GM19468 (cell line): ENCODE results near the gene MAP2K2.

ENCODE experiments used
- ATAC-seq: cut with Tn5 transposase; IDR thresholded peaks from one replicate; pipeline ENCODE4 v1.9.1; 2021; ENCODE audit warnings: mild to moderate bottlenecking, moderate library complexity, moderate number of reproducible peaks; ENCODE audit not compliant: unreplicated experiment; ENCODE audit errors: extremely low read depth

Gene MAP2K2

DNA sequence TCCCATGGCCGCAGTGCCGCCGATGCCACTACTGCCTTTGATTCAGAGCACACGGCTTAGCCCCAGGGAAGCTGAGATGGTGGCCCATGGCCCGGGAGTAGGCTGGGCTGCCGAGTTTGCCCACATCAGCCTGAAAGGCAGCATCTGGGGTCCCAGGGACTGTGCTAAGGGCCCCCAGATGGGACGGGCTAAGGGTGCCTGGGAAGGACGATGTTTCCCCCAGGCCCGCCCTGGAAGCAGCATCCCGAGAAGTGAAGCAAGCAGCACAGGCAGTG, 22.5 kb downstream of the MAP2K2 start:
- ATAC-seq = no peak

DNA sequence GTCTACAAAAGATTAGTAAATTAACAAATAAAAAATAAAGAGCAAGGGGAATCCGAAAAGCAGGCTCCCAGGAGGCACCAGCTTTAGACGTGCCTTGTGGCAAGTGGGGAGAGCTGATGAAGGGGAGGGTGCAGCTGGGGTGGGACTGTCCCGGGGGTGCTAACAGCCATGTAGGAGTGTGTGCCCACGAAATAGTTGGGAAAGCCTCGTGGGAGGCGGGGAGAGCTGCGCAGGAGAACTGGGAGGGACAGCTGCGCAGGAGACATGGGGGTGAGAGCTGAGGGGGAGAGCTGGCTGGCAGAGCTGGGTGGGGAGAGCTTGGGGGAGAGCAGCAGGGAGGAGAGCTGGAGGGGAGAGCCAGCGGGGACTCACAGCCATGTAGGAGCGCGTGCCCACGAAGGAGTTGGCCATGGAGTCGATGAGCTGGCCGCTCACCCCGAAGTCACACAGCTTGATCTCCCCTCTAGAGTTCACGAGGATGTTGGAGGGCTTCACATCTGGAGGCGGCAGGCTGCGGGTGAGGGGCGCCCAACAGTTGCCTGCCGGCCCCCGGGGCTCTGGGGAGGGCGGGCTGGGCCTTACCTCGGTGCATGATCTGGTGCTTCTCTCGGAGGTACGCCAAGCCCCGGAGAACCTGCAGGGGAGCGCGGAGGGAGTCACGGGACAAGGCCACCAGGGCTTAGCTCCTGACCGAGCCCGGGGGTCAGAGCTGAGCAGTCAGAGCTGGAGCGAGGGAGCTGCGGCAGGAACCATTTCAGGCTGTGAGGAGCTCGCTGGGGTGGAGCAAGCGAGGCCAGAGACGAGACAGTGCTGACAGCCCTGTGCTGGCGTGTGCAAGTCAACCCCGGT, 23.1 kb downstream of the MAP2K2 start:
- ATAC-seq = no peak

DNA sequence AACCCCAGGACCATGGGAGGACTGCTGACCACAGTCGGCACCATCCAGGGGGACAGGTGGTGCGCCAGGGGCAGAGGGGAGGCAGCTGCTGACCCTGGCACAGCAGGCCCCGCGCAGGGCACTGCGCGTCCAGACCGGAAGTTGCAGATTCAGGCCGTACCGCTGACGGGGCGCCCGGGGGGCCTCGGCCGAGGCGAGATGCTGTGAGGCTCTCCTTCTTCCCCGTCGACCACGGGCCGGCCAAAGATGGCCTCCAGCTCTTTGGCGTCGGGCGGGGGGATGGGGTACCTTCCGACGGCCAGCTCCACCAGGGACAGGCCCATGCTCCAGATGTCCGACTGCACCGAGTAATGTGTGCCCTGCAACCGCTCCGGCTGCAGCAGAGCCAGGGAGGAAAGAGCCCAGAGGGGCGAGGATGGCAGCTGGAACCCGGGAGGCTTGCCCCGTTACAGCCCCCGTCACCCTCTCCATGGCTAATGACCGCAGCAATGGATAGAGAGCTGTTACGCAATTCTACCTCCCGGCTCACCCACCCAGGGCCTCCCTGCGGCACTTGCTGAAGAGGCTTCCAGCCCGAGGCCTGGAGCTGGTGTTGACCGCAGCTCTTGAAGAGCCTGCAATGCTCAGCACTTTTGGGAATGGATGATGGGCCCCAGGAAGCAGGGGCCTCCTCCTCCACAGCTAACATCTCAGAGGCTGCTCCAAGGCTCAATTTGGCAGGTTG, 24.7 kb downstream of the MAP2K2 start:
- no peak for ATAC-seq

DNA sequence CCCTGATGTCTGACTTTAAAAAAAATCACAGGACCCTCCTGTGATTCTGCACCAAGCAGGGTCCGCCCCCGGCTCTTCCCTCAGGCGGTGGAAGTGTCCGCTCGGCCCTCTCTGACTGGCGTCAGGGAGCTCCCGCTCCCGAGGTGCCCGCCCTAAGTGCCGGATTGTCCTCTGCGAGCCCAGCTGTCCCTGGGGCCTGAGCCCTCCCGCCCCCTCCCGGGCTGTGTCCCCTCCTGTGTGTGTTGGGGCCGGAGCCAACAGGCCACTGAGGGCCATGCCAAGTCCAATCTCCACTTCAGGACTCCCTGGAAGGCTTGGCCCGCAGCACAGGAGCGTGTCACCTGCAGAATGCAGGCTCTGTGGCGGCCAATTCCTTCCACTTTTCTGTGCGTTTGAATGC, 25.4 kb downstream of the MAP2K2 start:
- no peak for ATAC-seq

DNA sequence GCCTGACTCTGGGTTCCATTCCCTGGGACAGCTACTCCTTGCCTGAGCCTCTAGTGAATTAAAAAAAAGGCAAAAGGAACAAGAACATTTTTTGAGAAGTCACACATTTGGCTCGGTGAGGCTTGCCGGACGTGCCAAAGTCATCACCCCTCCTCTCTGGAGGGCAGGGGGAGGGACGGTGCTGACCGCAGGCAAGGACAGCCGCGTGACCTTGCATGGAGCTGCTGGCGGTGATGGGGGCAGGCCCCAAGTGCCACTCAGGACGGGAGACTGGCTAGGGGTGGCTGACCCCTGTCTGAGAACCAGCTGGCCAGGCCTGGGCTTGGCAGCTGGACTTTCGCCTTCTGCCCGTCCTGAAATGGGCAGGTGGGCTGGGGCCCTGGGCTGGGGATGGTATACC, 26.4 kb downstream of the MAP2K2 start:
- ATAC-seq = no peak

DNA sequence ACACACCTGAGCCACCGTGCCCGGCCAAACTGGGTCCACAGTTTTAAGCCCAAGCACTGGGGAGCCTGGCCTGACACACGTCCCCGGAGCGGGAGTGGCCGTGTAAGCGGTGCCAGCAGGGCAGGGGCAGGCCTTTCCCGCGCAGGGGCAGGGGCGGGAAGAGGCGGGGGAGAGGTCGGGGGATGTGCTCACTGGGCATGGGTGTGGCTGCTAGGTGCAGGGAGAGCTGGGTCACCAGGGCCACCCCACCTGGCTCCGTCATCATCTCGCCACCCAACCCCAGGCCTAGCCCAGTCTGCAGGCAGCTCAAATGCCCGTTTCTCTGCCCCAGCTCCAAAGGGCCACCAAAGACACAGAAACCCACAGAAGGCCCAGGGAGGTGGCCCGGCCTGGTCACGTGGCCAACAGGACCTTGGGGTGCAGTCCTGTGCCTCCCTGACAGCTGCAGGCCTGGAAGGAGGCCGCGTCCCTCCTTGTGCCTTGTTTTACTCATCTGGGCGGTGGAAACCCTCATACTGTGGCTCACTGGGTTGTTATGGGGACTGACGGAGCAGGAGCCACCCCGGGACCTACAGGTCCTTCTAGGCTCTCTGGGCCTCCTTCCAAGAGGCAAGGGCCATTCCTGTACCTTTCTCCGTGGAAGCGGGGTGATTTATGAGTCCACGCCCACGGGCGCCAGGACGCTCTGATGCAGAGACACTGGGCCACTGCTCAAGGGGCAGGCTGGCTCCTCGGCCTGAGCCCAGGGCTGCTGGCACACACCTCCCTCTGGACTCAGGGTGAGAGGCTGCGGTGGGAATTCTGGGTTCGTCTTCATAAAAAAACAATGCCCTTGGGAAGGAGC, 27.7 kb downstream of the MAP2K2 start:
- no peak for ATAC-seq

DNA sequence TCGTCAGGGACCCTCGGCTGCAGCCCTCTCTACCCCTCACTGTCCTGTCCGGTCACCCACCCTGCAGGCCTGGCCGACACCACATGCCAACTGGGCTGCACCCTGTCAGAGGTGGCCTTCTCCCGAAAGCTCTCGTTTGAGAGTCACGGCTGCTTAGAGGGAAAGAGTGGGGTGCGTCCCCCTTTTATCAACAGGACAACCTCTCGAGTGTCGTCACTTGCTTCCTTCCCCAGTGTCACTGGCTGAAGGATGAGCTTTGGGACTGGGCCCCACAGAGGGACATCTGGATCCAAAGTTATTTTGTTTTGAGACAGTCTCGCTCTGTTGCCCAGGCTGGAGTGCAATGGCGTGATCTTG, 28.5 kb downstream of the MAP2K2 start:
- ATAC-seq = no peak

DNA sequence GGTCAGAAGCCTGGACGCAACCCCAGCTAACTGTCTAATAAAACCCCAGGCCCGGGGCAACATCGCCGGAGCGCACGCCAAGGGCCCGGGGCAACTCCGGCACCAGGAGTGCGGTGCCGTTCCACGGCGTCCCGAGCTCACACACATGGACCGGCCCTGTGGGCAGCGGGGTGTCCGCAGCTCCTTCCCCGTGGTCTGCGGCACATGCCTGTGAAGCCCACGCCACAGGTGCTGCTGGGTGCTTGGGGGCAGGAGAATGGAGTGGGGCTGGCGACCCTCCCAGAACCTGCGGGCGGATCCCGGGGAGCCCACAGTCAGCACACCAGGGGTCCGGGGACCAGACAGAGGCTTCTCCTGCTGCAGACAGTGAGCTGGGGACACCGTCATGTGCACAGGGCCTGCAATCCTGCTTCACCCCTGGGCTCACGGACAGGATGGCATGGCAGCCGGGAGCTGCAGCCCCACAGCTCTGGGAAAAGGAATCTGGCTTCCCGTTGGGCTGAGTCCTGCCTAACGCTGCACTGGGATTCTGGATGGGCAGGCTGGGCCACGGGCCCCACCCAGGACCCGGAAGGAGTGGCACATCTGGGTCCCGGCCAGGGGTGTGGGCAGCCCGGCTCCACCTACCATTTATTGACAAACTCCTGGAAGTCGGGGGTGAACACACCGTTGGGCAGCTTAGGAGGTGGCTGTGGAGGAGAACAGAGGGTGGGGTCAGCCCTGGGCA, 29.0 kb downstream of the MAP2K2 start:
- no peak for ATAC-seq

DNA sequence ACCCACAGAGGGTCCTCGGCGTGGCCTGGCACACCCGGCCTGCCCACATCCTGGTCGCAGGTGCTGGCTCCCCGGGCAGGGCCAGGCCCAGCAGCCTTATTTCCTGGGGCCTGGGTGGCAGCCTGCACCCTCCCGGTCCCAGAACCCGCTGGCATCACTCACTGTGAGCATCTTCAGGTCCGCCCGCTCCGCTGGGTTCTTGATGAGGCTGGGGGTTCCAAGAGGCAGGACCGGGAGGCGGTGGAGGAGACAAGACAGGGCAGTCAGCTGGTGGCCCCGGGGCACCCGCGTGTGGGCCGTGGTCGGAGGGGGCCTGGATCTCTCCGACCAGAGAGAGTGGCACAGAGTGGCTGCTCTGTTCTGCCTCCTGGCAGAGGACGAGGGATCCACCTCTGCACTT, 29.6 kb downstream of the MAP2K2 start:
- ATAC-seq = no peak

DNA sequence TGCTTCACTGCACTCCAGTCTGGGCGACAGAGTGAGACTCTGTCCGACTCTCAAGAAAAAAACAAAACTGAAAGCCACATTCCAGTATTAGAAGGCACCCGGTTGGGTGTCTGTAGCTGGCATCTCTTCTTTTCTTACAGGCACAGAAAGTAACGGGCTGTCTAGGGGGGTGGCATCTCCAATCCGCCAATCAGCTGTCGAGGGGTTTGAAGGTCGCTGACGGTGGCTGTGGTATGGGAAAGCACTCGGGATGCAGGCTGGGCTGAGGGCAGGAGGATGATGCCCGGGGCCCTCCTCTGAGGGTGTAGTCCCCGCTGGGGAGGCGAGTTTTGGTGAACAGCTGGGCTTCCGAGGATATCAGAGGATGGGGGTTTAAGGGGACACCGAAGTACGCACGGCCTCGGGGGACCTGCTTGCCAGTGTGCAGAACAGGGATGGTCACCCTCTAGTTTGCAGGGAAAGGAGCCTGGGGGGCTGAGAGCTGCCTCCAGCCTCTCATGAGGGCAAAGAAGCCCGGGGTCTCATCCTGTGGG, 30.2 kb downstream of the MAP2K2 start:
- no peak for ATAC-seq

DNA sequence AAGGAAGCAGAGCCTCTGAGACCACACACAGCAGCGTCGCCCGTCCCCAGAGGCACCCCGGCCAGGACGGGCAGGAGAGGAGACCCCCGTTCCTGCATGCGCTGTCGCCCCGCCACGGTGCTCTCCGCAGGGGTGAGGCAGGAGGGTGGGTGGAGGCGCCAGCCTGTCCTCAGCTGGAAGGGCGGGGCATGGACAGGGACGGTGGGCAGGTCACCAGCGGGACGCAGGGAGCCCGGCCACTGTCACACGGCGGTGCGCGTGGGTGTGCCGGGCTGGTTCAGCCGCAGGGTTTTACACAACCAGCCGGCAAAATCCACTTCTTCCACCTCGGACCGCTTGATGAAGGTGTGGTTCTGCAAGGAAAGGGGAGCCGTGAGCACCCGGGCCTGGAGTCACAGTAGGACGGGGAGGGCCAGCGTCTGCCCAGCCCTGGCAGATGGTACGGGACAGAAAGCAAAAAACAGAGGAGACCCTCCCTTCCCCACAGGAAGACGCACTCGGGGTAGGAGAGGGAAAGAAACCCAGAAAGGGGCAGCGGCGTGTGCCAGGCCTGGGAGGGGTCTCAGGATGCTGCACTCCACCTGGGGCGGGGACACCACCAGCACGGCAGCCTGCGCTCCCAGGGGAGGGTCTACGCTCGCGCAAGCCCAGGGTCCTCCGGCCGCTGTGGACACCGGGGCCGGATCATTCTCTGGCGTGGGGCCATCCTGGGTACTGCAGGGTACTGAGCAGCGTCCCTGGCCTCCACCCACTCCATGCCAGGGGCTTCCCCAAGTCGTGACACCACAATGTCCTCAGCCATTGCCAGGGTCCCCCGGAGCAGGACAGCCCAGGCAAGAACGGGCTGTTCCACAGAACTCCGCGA, 33.3 kb downstream of the MAP2K2 start:
- no peak for ATAC-seq

DNA sequence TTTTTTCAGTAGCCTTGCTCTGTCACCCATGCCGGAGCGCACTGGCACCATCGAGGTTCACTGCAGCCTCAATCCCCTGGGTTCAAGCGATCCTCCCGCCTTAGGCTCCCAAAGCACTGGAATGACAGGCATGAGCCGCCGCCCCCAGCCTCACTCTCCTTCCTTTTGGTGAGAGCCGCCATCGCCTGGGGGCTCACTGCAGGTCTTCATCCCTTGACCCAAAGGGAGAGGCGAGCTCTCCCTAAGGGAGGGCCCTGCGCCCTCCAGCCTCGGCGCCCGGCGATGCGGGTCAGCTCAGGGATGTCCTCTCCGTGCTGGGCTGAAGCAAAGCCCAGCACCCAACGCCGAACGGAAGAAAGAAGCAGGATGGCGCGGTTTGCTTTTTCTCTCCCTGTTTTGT, 34.0 kb downstream of the MAP2K2 start:
- ATAC-seq = no peak

DNA sequence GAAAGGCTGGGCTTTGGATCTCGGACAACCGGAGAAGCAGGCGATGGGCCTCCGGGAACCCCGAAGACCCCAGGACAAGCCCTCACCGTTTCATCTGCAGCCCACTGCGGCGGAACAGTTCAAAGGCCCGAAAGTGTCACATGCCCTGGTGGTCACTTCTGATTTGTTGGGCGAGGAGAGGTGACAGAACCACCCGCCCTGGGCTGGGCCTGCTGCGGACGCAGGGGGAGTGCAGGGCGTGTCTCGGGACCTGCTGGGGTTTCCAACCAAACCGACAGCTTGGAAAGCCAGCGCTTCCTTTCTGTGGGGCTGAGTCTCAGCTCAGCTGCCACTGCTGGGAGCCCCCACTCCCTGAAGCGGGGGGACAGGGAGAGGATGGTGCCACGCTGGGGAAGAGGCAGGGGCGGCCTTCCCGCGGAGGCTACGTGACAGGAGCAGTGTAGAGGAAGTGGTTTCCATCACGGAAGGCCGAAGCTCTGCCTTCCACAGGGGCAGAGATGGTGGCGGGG, 34.5 kb downstream of the MAP2K2 start:
- no peak for ATAC-seq

DNA sequence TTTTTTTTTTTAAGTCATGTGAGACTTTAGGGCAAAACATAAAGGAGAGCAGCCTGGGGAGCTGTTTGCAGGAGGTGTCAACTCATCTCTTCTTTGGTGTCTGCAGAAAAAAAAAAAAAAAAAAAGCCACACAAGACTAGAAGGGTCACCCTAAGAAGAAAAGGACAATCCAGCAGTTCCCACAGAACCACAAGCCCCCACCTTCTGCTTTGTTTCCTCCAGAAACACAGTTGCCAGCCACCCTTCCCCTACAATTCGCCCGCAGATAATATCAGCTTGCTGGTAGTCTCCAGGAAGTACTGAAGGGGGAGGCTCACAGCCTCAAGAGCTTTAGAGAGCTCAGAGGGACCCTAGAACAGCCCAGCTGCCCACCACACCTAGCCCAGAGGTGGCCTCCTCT, 34.9 kb downstream of the MAP2K2 start:
- ATAC-seq = no peak

DNA sequence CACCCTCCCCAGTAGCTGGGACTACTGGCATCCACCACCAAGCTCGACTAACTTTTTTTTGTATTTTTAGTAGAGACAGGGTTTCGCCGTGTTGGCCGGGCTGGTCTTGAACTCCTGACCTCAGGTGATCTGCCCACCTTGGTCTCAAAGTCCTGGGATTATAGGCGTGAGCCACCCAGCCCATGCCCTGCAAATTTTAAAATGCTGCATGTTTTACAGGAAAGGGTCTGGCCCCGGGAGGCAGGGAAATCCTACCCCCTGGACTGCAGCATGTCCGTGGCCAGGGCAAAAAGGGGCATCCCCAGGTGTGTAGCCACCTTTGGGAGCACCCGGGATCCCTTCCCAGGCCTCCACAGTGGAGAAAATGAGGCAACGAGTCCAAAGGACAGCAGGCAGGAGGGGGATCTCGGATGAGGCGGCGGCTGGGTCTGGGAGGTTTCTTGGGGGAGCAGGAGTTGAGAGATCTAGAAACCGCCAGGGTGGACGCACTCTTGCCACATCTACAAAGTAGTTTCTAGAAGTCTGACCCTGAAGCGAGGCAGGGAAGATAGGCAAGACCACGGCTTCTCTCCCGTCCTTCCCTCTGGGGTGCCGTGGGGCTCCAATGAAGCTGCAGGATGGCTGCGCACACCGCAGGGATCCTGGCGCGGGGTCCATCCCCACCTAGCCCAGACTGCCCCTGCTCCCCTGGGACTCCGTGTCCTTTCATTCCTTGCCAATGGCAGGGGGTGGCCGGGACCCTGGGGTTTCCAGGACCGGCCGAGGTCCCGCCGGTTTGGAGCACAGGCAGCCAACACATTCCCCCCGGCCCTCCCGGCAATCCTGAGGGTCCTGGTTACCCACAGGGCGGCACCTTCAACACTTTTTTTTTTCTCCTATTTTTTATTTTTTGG, 35.9 kb downstream of the MAP2K2 start:
- ATAC-seq = no peak

DNA sequence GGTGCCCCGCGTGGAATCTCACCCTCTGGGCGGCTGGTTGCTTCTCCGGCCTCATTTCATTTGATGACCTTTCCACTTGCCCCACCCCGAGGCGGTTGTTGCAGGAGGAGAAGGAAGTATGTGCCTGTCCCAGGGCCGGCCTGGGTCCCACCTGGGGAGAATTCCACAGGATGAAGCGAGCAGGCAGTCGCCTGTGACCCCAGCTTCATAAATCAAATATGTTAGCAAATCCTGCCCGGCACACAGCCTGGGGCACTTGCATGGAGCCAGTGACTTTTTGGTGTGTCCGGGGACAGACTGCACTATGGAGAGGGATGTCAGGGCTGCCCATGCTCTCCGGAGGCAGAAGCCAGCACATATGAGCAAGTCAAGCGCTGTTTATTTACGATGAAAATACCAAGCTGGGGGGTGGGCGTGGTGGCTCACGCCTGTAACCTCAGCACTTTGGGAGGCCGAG, 37.5 kb downstream of the MAP2K2 start:
- no peak for ATAC-seq

DNA sequence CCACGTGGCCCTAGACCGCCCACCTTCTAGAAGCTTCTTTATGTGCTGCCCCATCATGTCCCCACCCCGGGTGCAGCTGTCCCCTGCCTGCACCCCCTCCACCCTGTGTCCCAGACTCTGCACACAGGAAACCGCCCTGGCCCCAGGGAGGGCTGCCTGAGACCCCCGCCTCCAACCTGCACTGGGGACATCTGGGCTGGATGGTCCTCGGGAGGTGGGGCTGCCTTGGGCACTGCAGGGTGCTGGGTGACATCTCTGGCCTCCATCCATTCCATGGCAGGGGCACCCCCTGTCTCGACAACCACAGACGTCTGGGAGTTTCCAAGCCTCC, 39.4 kb downstream of the MAP2K2 start:
- ATAC-seq = no peak
